ENCODE measurements around the gene NRARP.

Gene NRARP

DNA sequence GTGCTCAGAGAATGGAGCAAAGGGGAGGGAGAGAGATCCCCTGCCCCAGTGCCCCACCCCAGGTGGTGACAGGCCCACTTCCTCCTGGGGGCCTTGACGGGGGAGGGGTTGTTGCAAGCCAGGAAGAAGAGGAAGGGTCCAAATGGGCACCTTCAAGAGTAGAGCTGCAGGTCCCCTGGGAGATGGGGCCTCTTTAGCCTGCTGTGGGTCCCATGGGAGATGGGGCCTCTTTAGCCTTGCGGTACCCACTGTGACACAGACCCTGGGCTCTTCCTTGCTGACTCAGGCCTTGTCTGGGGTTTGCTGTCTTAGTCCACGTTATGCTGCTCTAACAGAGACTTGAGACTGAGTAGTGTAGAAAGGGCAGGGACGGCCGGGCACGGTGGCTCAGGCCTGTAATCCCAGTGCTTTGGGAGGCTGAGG lies 34.1 kb downstream of the NRARP start:
- no peak for TF ChIP-seq TCF12 (IDR thresholded peaks at IDR 0.05; ENCODE audit: low read depth)
- TF ChIP-seq, protein P1, sequence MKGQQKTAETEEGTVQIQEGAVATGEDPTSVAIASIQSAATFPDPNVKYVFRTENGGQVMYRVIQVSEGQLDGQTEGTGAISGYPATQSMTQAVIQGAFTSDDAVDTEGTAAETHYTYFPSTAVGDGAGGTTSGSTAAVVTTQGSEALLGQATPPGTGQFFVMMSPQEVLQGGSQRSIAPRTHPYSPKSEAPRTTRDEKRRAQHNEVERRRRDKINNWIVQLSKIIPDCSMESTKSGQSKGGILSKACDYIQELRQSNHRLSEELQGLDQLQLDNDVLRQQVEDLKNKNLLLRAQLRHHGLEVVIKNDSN (IDR thresholded peaks at IDR 0.05) = no peak
- TF ChIP-seq CEBPB (IDR thresholded peaks at IDR 0.05) = no peak
- TF ChIP-seq REST (IDR thresholded peaks at IDR 0.05; ENCODE audit: low read depth) = no peak
- no peak for TF ChIP-seq FOXM1 (IDR thresholded peaks at IDR 0.05; ENCODE audit: borderline replicate concordance, low read depth)
- no peak for TF ChIP-seq NFIC (IDR thresholded peaks at IDR 0.05)
- TF ChIP-seq CREB1 (IDR thresholded peaks at IDR 0.05; ENCODE audit: low read depth) = no peak
- TF ChIP-seq YY1 (IDR thresholded peaks at IDR 0.05; ENCODE audit: low read depth) = no peak
- no peak for TF ChIP-seq TAF1 (IDR thresholded peaks at IDR 0.05; ENCODE audit: low read depth)
- no peak for TF ChIP-seq ZBTB7A (IDR thresholded peaks at IDR 0.05; ENCODE audit: low read depth)
- TF ChIP-seq MAX (IDR thresholded peaks at IDR 0.05) = no peak
- no peak for TF ChIP-seq EP300 (IDR thresholded peaks at IDR 0.05; ENCODE audit: borderline replicate concordance)
- TF ChIP-seq TEAD4 (IDR thresholded peaks at IDR 0.05) = no peak
- TF ChIP-seq EGR1 (IDR thresholded peaks at IDR 0.05) = no peak
- TF ChIP-seq RAD21 (IDR thresholded peaks at IDR 0.05; ENCODE audit: low read depth) = no peak

DNA sequence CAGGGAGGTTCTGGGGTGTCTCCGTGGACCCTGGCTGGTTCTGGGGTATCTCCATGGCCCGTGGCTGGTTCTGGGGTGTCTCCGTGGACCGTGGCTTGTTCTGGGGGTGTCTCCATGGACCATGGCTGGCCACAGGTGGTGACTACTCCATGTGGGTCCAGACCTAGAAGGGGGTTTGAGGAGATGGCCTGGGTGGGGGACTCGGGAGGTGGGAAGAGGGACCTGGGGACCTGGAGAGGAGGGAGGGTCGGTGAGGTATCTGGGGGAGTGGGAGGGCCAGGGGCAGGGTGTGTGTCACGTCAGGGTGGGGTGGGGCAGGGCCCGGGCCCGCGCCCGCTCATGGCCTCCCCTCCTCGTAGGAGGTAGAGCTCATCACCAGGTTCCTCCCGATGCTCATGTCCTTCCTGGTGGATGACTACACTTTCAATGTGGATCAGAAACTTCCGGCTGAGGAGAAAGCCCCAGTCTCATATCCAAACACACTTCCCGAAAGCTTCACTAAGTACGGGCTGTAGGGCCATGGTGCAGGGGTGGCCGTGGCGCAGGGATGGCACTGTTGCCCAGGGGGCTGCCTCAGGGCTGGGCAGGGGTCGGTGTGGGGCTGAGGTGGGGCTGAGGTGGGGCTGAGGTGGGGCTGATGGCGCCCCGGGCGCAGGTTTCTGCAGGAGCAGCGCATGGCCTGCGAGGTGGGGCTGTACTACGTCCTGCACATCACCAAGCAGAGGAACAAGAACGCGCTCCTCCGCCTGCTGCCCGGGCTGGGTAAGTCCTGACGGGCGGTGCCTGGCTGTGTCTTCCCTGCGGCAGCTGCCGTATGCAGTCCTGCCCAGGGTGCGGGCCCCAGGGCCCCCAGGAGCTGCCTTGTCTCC lies 35.3 kb downstream of the NRARP start:
- TF ChIP-seq CEBPB (IDR thresholded peaks at IDR 0.05) = no peak
- no peak for TF ChIP-seq EP300 (IDR thresholded peaks at IDR 0.05; ENCODE audit: borderline replicate concordance)
- no peak for TF ChIP-seq TAF1 (IDR thresholded peaks at IDR 0.05; ENCODE audit: low read depth)
- no peak for TF ChIP-seq ZBTB7A (IDR thresholded peaks at IDR 0.05; ENCODE audit: low read depth)
- TF ChIP-seq FOXM1 (IDR thresholded peaks at IDR 0.05; ENCODE audit: borderline replicate concordance, low read depth) = no peak
- no peak for TF ChIP-seq RAD21 (IDR thresholded peaks at IDR 0.05; ENCODE audit: low read depth)
- no peak for TF ChIP-seq TEAD4 (IDR thresholded peaks at IDR 0.05)
- no peak for TF ChIP-seq MAX (IDR thresholded peaks at IDR 0.05)
- no peak for TF ChIP-seq NFIC (IDR thresholded peaks at IDR 0.05)

DNA sequence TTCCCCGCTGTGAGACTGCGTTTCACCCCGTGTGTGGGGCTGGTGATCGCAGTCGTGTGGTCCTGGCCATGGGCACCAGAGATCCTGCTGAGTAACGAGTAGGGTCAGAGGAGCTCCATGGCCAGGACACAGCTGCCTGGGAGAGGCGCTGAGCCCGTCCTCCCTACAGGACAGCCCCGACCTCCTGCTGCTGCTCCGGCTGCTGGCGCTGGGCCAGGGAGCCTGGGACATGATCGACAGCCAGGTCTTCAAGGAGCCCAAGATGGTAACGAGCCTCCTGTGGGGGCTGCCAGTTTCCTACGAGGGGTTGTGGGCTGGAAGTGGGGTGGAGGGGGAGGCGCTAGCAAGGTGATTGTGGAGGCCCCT lies 35.9 kb downstream of the NRARP start:
- TF ChIP-seq CREB1 (IDR thresholded peaks at IDR 0.05; ENCODE audit: low read depth) (no peak), ZBTB7A (IDR thresholded peaks at IDR 0.05; ENCODE audit: low read depth) (no peak), NFIC (IDR thresholded peaks at IDR 0.05) (0 out of 2 replicates have a peak, but pooled peaks have one; percentile 18), EGR1 (IDR thresholded peaks at IDR 0.05) (no peak), TCF12 (IDR thresholded peaks at IDR 0.05; ENCODE audit: low read depth) (no peak), FOXM1 (IDR thresholded peaks at IDR 0.05; ENCODE audit: borderline replicate concordance, low read depth) (no peak), TAF1 (IDR thresholded peaks at IDR 0.05; ENCODE audit: low read depth) (no peak), CEBPB (IDR thresholded peaks at IDR 0.05) (no peak)

DNA sequence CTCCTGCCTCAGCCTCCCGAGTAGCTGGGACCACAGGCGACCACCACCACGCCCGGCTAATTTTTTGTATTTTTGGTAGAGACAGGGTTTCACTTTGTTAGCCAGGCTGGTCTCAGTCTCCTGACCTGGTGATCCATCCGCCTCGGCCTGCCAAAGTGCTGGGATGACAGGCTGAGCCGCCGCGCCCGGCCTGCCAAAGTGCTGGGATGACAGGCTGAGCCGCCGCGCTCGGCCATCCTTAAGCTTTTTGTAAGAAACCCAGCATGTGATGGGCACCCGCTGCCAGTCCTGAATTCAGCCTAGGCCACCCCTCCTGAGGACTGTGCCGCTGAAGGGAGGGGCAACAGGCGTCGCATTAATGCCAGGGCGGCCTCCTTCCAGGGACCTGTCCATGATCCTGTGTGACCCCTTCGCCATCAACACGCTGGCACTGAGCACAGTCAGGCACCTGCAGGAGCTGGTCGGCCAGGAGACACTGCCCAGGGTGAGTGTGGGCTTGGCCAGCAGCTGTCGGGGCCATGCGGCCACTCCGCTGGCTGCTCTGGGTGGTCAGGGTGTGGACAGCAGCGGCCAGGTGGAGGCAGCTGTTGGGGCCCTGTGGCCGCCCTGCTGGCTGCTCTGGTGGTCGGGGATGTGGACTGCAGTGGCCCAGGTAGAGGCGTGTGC lies 36.4 kb downstream of the NRARP start:
- TF ChIP-seq CEBPB (IDR thresholded peaks at IDR 0.05) (no peak), NFIC (IDR thresholded peaks at IDR 0.05) (no peak), TEAD4 (IDR thresholded peaks at IDR 0.05) (no peak), YY1 (IDR thresholded peaks at IDR 0.05; ENCODE audit: low read depth) (no peak), EGR1 (IDR thresholded peaks at IDR 0.05) (no peak), CREB1 (IDR thresholded peaks at IDR 0.05; ENCODE audit: low read depth) (no peak), FOXM1 (IDR thresholded peaks at IDR 0.05; ENCODE audit: borderline replicate concordance, low read depth) (no peak), ZBTB7A (IDR thresholded peaks at IDR 0.05; ENCODE audit: low read depth) (no peak), MAX (IDR thresholded peaks at IDR 0.05) (no peak), RAD21 (IDR thresholded peaks at IDR 0.05; ENCODE audit: low read depth) (no peak), REST (IDR thresholded peaks at IDR 0.05; ENCODE audit: low read depth) (no peak), TAF1 (IDR thresholded peaks at IDR 0.05; ENCODE audit: low read depth) (no peak), EP300 (IDR thresholded peaks at IDR 0.05; ENCODE audit: borderline replicate concordance) (no peak)
- TF ChIP-seq, protein P1 (IDR thresholded peaks at IDR 0.05) = no peak

GRCh38 chr9:137264067-137264466 lies 38.0 kb downstream of the NRARP start:
- TF ChIP-seq, protein P1 (IDR thresholded peaks at IDR 0.05) = no peak
- no peak for TF ChIP-seq MAX (IDR thresholded peaks at IDR 0.05)
- TF ChIP-seq EP300 (IDR thresholded peaks at IDR 0.05; ENCODE audit: borderline replicate concordance) = no peak
- no peak for TF ChIP-seq TAF1 (IDR thresholded peaks at IDR 0.05; ENCODE audit: low read depth)
- TF ChIP-seq CREB1 (IDR thresholded peaks at IDR 0.05; ENCODE audit: low read depth) = no peak
- TF ChIP-seq YY1 (IDR thresholded peaks at IDR 0.05; ENCODE audit: low read depth) = no peak
- no peak for TF ChIP-seq TEAD4 (IDR thresholded peaks at IDR 0.05)
- no peak for TF ChIP-seq EGR1 (IDR thresholded peaks at IDR 0.05)
- no peak for TF ChIP-seq ZBTB7A (IDR thresholded peaks at IDR 0.05; ENCODE audit: low read depth)
- TF ChIP-seq RAD21 (IDR thresholded peaks at IDR 0.05; ENCODE audit: low read depth) = no peak
- TF ChIP-seq NFIC (IDR thresholded peaks at IDR 0.05) = no peak
- no peak for TF ChIP-seq FOXM1 (IDR thresholded peaks at IDR 0.05; ENCODE audit: borderline replicate concordance, low read depth)
- no peak for TF ChIP-seq TCF12 (IDR thresholded peaks at IDR 0.05; ENCODE audit: low read depth)
- TF ChIP-seq CEBPB (IDR thresholded peaks at IDR 0.05) = no peak
- TF ChIP-seq REST (IDR thresholded peaks at IDR 0.05; ENCODE audit: low read depth) = no peak
